ENCODE results near the gene BBIP1. TPM values are rescaled to one million over a fixed set of nuclear protein-coding genes. Genes with fewer than 3 reads are reported as not detected.

Gene BBIP1
- total and polyA plus RNA-seq, 4 experiments from 2014 or later: 24.4 to 46.8 (median 35.7) TPM

- no peaks in the 10 kb centered on the region for H3K9me3 Mint-ChIP-seq
- peaks cover 65 to 92% (median 79%) of the 10 kb centered on the region in 4 donors for H3K4me1 Mint-ChIP-seq
- peak overlapping the region; percentile 91 to 99 (median 97) for H3K27ac Mint-ChIP-seq
- ChIA-PET POLR2A (ENCODE audit: partially characterized antibody) (interaction anchor here (0.6 to 6.8 kb wide), 19 partner anchors 9 to 764 kb away, joined by 3 to 214 read pairs (median 7); partner anchors contain the start of genes BBIP1, PDCD4 and SHOC2), CTCF (ENCODE audit: partially characterized antibody) (interaction anchor here (1.0 to 5.4 kb wide), 15 partner anchors 9 to 186 kb away, joined by 3 to 59 read pairs (median 13); partner anchors contain the start of gene PDCD4)
- Histone ChIP-seq H3K27ac (ENCODE audit: low read depth, low read length) (peak overlapping the region; percentile 81), H3K4me3 (ENCODE audit: low read length in 2 of 2) (no peak overlapping the region), H3K9me3 (ENCODE audit: control insufficient read depth in 1 of 2, low read length in 2 of 2) (no peaks in the 10 kb centered on the region), H3K27me3 (ENCODE audit: insufficient read depth, low read length) (no peaks in the 10 kb centered on the region), H3K36me3 (ENCODE audit: insufficient read depth, low read length) (no peaks in the 10 kb centered on the region), H3K4me1 (ENCODE audit: insufficient read depth, low read length) (peaks cover 91% of the 10 kb centered on the region)
- peak overlapping the region; percentile 15 to 89 (median 69) for H3K4me3 Mint-ChIP-seq
- peaks cover 0 to 2% of the 10 kb centered on the region in 2 donors for H3K36me3 Mint-ChIP-seq
- intact Hi-C loops (cut with micrococcal nuclease): no loop called here
- no peak for DNase-seq
- H3K27me3 Mint-ChIP-seq: no peaks in the 10 kb centered on the region
Measured at GRCh38 chr10:110858297-110858934, 60.6 kb downstream of the BBIP1 start.

GRCh38 chr10:110857265-110858171 lies 61.5 kb downstream of the BBIP1 start:
- H3K4me1 ChIP-seq (ENCODE audit: insufficient read depth, low read length): peaks cover 91% of the 10 kb centered on the region
- ChIA-PET POLR2A (ENCODE audit: partially characterized antibody) (interaction anchor here (0.6 to 6.8 kb wide), 23 partner anchors 8 to 763 kb away, joined by 3 to 214 read pairs (median 5); partner anchors contain the start of genes BBIP1, PDCD4 and SHOC2), CTCF (ENCODE audit: partially characterized antibody) (interaction anchor here (1.0 to 5.4 kb wide), 17 partner anchors 8 to 185 kb away, joined by 3 to 59 read pairs (median 7); partner anchors contain the start of gene PDCD4)
- intact Hi-C loops (cut with micrococcal nuclease): no loop called here
- Mint-ChIP-seq H3K36me3 (peaks cover 0 to 2% of the 10 kb centered on the region in 2 donors), H3K9me3 (no peaks in the 10 kb centered on the region), H3K27me3 (no peaks in the 10 kb centered on the region), H3K4me1 (peaks cover 67 to 92% (median 79%) of the 10 kb centered on the region in 4 donors), H3K27ac (peak overlapping the region; percentile 91 to 99 (median 97)), H3K4me3 (peak overlapping the region in 7 of 8 donors; percentile 53 to 89 (median 72))
- no peak overlapping the region for H3K4me3 ChIP-seq (ENCODE audit: low read length in 2 of 2)
- no peaks in the 10 kb centered on the region for H3K36me3 ChIP-seq (ENCODE audit: insufficient read depth, low read length)
- H3K9me3 ChIP-seq (ENCODE audit: control insufficient read depth in 1 of 2, low read length in 2 of 2): no peaks in the 10 kb centered on the region
- H3K27ac ChIP-seq (ENCODE audit: low read depth, low read length): peak overlapping the region; percentile 57
- H3K27me3 ChIP-seq (ENCODE audit: insufficient read depth, low read length): no peaks in the 10 kb centered on the region
- peak in 4 of 5 donors; percentile 51 to 71 (median 56) for DNase-seq

- no peaks in the 10 kb centered on the region for H3K9me3 ChIP-seq (ENCODE audit: control insufficient read depth in 1 of 2, low read length in 2 of 2)
- ChIA-PET CTCF (ENCODE audit: partially characterized antibody) (interaction anchor here (0.8 to 1.4 kb wide), 6 partner anchors 10 to 50 kb away, joined by 3 to 6 read pairs (median 3); no protein-coding TSS in a partner anchor), POLR2A (ENCODE audit: partially characterized antibody) (interaction anchor here (0.6 to 5.9 kb wide), 8 partner anchors 8 to 646 kb away, joined by 3 to 89 read pairs (median 10); partner anchors contain the start of gene PDCD4)
- H3K27me3 ChIP-seq (ENCODE audit: insufficient read depth, low read length): no peaks in the 10 kb centered on the region
- H3K4me3 ChIP-seq (ENCODE audit: low read length in 2 of 2): no peak overlapping the region
- Mint-ChIP-seq H3K27me3 (no peaks in the 10 kb centered on the region), H3K4me3 (peak overlapping the region in 7 of 8 donors; percentile 0 to 86 (median 51)), H3K27ac (peak overlapping the region; percentile 68 to 90 (median 84)), H3K4me1 (peaks cover 71 to 90% (median 80%) of the 10 kb centered on the region in 4 donors), H3K36me3 (peaks cover 0 to 2% of the 10 kb centered on the region in 2 donors), H3K9me3 (no peaks in the 10 kb centered on the region)
- DNase-seq: no peak
- intact Hi-C loops (cut with micrococcal nuclease): no loop called here
- no peak overlapping the region for H3K27ac ChIP-seq (ENCODE audit: low read depth, low read length)
- peaks cover 91% of the 10 kb centered on the region for H3K4me1 ChIP-seq (ENCODE audit: insufficient read depth, low read length)
- H3K36me3 ChIP-seq (ENCODE audit: insufficient read depth, low read length): no peaks in the 10 kb centered on the region
Measured at GRCh38 chr10:110853921-110854605, 64.9 kb downstream of the BBIP1 start.

- DNase-seq: no peak
- Histone ChIP-seq H3K27ac (ENCODE audit: low read depth, low read length) (no peak overlapping the region), H3K27me3 (ENCODE audit: insufficient read depth, low read length) (no peaks in the 10 kb centered on the region), H3K4me3 (ENCODE audit: low read length in 2 of 2) (no peak overlapping the region), H3K36me3 (ENCODE audit: insufficient read depth, low read length) (no peaks in the 10 kb centered on the region), H3K4me1 (ENCODE audit: insufficient read depth, low read length) (peaks cover 79% of the 10 kb centered on the region), H3K9me3 (ENCODE audit: control insufficient read depth in 1 of 2, low read length in 2 of 2) (no peaks in the 10 kb centered on the region)
- no peaks in the 10 kb centered on the region for H3K9me3 Mint-ChIP-seq
- H3K27me3 Mint-ChIP-seq: no peaks in the 10 kb centered on the region
- intact Hi-C loops (cut with micrococcal nuclease): no loop called here
- CTCF ChIA-PET (ENCODE audit: partially characterized antibody): interaction anchor here (0.7 to 2.5 kb wide), 11 partner anchors 8 to 67 kb away, joined by 3 to 7 read pairs (median 3); partner anchors contain the start of gene PDCD4
- H3K27ac Mint-ChIP-seq: peak overlapping the region; percentile 79 to 89 (median 86)
- POLR2A ChIA-PET (ENCODE audit: partially characterized antibody): interaction anchor here (1.0 to 5.9 kb wide), 13 partner anchors 8 to 50 kb away, joined by 3 to 89 read pairs (median 6); partner anchors contain the start of gene PDCD4
- peaks cover 66 to 84% (median 77%) of the 10 kb centered on the region in 4 donors for H3K4me1 Mint-ChIP-seq
- peak overlapping the region in 7 of 8 donors; percentile 23 to 86 (median 78) for H3K4me3 Mint-ChIP-seq
- H3K36me3 Mint-ChIP-seq: peaks cover 0 to 2% of the 10 kb centered on the region in 2 donors
Measured at GRCh38 chr10:110852947-110853346, 66.0 kb downstream of the BBIP1 start.

- no peak overlapping the region for H3K4me3 ChIP-seq (ENCODE audit: low read length in 2 of 2)
- peaks cover 0 to 2% of the 10 kb centered on the region in 2 donors for H3K36me3 Mint-ChIP-seq
- no peaks in the 10 kb centered on the region for H3K36me3 ChIP-seq (ENCODE audit: insufficient read depth, low read length)
- no peaks in the 10 kb centered on the region for H3K27me3 Mint-ChIP-seq
- intact Hi-C loops (cut with micrococcal nuclease): no loop called here
- H3K4me1 Mint-ChIP-seq: peaks cover 61 to 82% (median 72%) of the 10 kb centered on the region in 4 donors
- peak overlapping the region; percentile 79 to 89 (median 86) for H3K27ac Mint-ChIP-seq
- no peaks in the 10 kb centered on the region for H3K9me3 Mint-ChIP-seq
- no peaks in the 10 kb centered on the region for H3K27me3 ChIP-seq (ENCODE audit: insufficient read depth, low read length)
- H3K4me3 Mint-ChIP-seq: peak overlapping the region in 7 of 8 donors; percentile 23 to 86 (median 78)
- H3K27ac ChIP-seq (ENCODE audit: low read depth, low read length): no peak overlapping the region
- H3K4me1 ChIP-seq (ENCODE audit: insufficient read depth, low read length): peaks cover 74% of the 10 kb centered on the region
- no peak for DNase-seq
- H3K9me3 ChIP-seq (ENCODE audit: control insufficient read depth in 1 of 2, low read length in 2 of 2): no peaks in the 10 kb centered on the region
- CTCF ChIA-PET (ENCODE audit: partially characterized antibody): interaction anchor here (0.6 to 2.5 kb wide), 10 partner anchors 8 to 294 kb away, joined by 3 to 7 read pairs (median 3); partner anchors contain the start of gene PDCD4
- POLR2A ChIA-PET (ENCODE audit: partially characterized antibody): interaction anchor here (1.0 to 5.9 kb wide), 14 partner anchors 9 to 49 kb away, joined by 3 to 89 read pairs (median 6); partner anchors contain the start of gene PDCD4
Measured at GRCh38 chr10:110852255-110852896, 66.6 kb downstream of the BBIP1 start.

Data from CD4-positive, alpha-beta memory T cell (primary cell).